Endothelial cell of umbilical vein (primary cell): Measurements from ENCODE around the gene IBA57.

Experiments used
- CTCF ChIP-seq, 2 donors: IDR thresholded peaks; 1 replicate in 1 of 2; 2 replicates in 1 of 2; pipeline ENCODE4 v1.5.1; 2011; ENCODE audit warnings: low read length in 2 of 2, mild to moderate bottlenecking in 2 of 2, moderate library complexity in 2 of 2, control low read depth in 1 of 2, inconsistent platforms in 1 of 2, low read depth in 1 of 2; ENCODE audit not compliant: insufficient read depth in 1 of 2; ENCODE audit errors: extremely low read depth in 1 of 2
- EZH2 ChIP-seq: IDR thresholded peaks from 2 replicates; pipeline ENCODE4 v1.6.1; 2012; ENCODE audit warnings: borderline replicate concordance, low read depth, mild to moderate bottlenecking, moderate library complexity, low read length, inconsistent platforms; ENCODE audit not compliant: severe bottlenecking
- FOS ChIP-seq: IDR thresholded peaks from 2 replicates; pipeline ENCODE4 v1.6.1; 2011; ENCODE audit warnings: mild to moderate bottlenecking, low read length, moderate library complexity, borderline replicate concordance; ENCODE audit not compliant: insufficient read depth
- GATA2 ChIP-seq: IDR thresholded peaks from 2 replicates; pipeline ENCODE4 v1.7.0; 2011; ENCODE audit warnings: low read depth, mild to moderate bottlenecking, moderate library complexity, mixed read lengths, low read length; ENCODE audit not compliant: insufficient read length, insufficient read depth
- JUN ChIP-seq: IDR thresholded peaks from 2 replicates; pipeline ENCODE4 v1.6.1; 2011; ENCODE audit warnings: borderline replicate concordance, low read depth; ENCODE audit not compliant: insufficient read length, insufficient read depth
- MAX ChIP-seq: IDR thresholded peaks from 2 replicates; pipeline ENCODE4 v1.6.1; 2011; ENCODE audit not compliant: insufficient read depth, insufficient read length
- MYC ChIP-seq: IDR thresholded peaks from one replicate; pipeline ENCODE4 v1.6.1; 2011; ENCODE audit warnings: mild to moderate bottlenecking, low read depth, low read length
- POLR2A ChIP-seq: IDR thresholded peaks from 2 replicates; pipeline ENCODE4 v1.6.1; 2012; ENCODE audit warnings: low read depth, mild to moderate bottlenecking, control low read depth, low read length
- POLR2AphosphoS5 ChIP-seq: IDR thresholded peaks from 2 replicates; pipeline ENCODE4 v1.6.1; 2012; ENCODE audit warnings: low read depth, mild to moderate bottlenecking, control low read depth, low read length, moderate library complexity; ENCODE audit not compliant: insufficient read depth

- TF ChIP-seq CTCF (IDR thresholded peaks at IDR 0.05; ENCODE audit: extremely low read depth in 1 of 2, insufficient read depth in 1 of 2, low read depth in 1 of 2, low read length in 2 of 2): no peak
- TF ChIP-seq JUN: no peak
- TF ChIP-seq POLR2A: no peak
- TF ChIP-seq EZH2: no peak
- TF ChIP-seq POLR2AphosphoS5: no peak
- TF ChIP-seq MAX: no peak
- no peak for TF ChIP-seq MYC
- no peak for TF ChIP-seq FOS
- TF ChIP-seq GATA2: no peak
Observed at GRCh38 chr1:228120351-228120750, 45.3 kb upstream of the IBA57 start.
